Measurements from ENCODE around the gene TEC. TPM values are rescaled to one million over a fixed set of nuclear protein-coding genes. Genes with fewer than 3 reads are reported as not detected.
A peak's percentile ranks its signal among the peaks of the same experiment; 100 is the strongest.

TEC gene
- total RNA-seq, 1 experiment from 2014 or later = not detected

- in situ Hi-C loops (cut with HindIII; ENCODE audit: low sequenced_read_pairs) = no loop called here
- DNase-seq (ENCODE audit: low spot score) = no peak
These were observed 159.1 kb downstream of the TEC start for GRCh38 chr4:48110452-48110978.

DNA sequence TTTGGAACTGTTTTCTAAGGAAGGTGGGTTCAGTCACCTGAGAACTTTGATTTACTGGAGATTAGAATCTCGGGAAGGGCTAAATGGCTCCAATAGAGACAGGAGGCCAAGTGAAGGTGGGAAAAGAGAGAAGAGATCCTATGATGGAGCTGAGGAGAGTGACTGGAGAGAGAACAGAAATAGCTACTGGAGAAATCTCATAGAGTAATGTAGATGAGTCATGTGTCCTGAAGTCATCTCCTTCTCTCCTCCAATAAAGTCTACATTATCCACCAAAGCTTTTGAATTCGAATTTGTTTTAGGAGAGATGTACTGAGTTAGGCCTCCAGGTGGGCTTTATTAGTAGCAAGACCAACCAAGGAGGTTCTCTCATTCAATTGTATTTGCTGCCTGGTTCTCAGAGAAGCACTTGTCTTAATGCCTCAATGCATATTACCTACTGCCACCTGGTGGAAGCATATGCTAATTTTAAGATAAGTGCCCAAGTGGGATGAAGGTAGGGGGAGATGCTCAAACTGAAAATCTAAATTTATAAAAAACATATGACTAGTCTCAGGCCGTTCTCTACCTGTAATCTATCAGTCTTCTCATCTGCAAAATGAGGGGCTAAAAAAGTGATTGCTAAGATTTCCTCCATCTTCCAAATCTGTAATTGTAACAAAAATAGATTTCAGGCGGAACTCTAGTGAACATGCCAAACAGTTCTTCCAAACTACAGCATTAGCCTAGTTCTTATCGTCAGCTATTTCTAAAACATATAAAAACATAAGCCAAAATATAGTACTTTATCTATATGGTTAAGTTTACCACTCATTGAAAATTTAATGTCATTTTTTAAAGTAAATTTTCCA, 160.0 kb downstream of the TEC start:
- DNase-seq (ENCODE audit: low spot score) = peak; percentile 36
- in situ Hi-C loops (cut with HindIII; ENCODE audit: low sequenced_read_pairs) = no loop called here

- DNase-seq (ENCODE audit: low spot score) = no peak
- in situ Hi-C loops (cut with HindIII; ENCODE audit: low sequenced_read_pairs) = no loop called here
These were observed 161.1 kb downstream of the TEC start for GRCh38 chr4:48108309-48109073.

GRCh38 chr4:48105230-48105629, 164.4 kb downstream of the TEC start:
- DNase-seq (ENCODE audit: low spot score) = no peak
- in situ Hi-C loops (cut with HindIII; ENCODE audit: low sequenced_read_pairs) = no loop called here

DNA sequence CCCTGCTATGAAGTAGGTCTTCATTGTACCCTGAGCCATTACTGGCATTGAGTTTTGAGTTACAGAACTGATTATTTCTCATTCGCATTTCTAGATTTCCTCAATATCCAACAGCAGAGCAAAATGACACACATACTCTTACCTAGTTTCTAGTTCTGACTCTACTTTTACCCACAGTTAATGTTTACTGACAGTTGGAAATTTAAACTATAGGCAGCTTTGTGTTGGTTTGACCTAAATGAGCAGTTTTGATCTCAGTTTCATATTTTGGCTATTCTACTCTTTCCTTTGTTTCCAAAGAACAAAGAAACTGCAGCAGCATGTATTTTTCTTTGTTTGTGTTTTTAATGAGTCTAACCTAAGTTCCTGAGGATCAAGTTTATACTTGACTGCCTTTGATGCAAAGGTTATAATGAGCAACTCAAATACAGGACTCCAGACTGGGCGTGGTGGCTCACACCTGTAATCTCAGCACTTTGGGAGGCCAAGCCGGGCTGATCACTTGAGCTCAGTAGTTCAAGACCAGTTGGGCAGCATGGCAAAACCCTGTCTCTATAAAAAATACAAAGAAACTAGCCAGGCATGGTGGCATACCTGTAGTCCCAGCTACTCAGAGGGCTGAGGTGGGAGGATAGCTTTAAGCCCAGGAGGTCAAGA, 166.0 kb downstream of the TEC start:
- in situ Hi-C loops (cut with HindIII; ENCODE audit: low sequenced_read_pairs) = no loop called here
- no peak for DNase-seq (ENCODE audit: low spot score)

GRCh38 chr4:48102303-48102702, 167.3 kb downstream of the TEC start:
- no peak for DNase-seq (ENCODE audit: low spot score)
- in situ Hi-C loops (cut with HindIII; ENCODE audit: low sequenced_read_pairs) = no loop called here

DNA sequence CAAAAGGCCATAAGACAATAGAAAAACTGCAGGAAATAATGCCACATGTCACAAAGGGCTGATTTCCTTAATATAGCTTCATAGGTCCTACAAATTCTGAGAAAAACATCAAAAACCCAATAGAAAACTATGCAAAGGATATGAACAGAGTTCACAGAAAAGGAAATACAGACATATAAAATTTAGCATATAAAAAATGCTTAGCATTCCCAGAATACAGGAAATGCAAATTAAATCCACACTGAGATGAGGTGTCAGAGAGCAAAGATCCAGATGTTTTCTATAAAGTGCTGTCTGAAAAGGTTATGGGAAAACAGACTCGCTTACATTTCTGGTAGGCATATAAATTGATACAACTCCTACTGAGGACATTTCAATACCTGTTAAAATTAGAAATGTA, 169.4 kb downstream of the TEC start:
- in situ Hi-C loops (cut with HindIII; ENCODE audit: low sequenced_read_pairs) = no loop called here
- no peak for DNase-seq (ENCODE audit: low spot score)

DNA sequence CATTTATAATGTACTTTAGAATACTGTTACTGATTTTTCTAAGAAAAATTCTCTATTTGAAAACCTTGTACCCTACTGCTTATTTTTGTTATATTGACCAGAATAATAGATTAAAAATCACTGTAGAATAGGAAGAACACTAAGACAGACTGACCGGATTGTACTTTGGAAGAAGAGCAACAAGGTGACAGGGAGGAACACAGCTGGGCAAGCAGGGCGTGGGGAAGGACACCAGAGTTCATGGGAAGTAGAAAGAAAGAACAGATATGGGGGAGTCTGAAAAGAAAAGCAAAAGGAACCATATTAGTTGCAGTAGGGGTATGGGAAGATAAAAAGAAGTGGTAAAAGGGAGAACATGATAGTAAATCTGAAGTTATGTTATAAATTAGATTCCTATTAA, 174.2 kb downstream of the TEC start:
- in situ Hi-C loops (cut with HindIII; ENCODE audit: low sequenced_read_pairs) = no loop called here
- no peak for DNase-seq (ENCODE audit: low spot score)

GRCh38 chr4:48093991-48094416, 175.6 kb downstream of the TEC start:
- DNase-seq (ENCODE audit: low spot score) = no peak
- in situ Hi-C loops (cut with HindIII; ENCODE audit: low sequenced_read_pairs) = no loop called here

DNA sequence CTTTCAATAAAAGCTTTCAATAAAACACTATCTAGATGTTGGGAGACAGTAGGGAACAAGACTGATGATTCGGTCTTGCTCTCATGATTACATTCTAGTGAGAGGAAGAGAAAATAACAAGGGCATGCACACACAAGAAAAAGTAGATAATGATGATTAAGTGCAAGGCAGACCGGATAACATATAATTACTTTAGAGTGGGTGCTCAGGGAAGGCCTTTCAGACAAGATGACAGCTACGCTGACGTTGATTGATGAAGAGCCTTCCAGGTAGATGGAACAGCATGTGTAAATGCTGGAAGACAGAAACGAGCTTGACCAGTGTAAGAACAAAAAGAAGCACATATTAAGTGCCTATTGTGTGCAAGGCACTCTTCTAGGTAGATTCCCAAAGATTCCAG, 179.0 kb downstream of the TEC start:
- in situ Hi-C loops (cut with HindIII; ENCODE audit: low sequenced_read_pairs) = no loop called here
- DNase-seq (ENCODE audit: low spot score) = no peak

GRCh38 chr4:48085821-48086589, 183.6 kb downstream of the TEC start:
- in situ Hi-C loops (cut with HindIII; ENCODE audit: low sequenced_read_pairs) = no loop called here

More at GRCh38 chr4:48085821-48086589, 183.6 kb downstream of the TEC start:
- DNase-seq (ENCODE audit: low spot score) = no peak

Other genes with a start within 250 kb of the TEC start
- not detected in 2 replicates for gene TXK, start 135.6 kb downstream of the TEC start, total RNA-seq (2014; rRNA removed; shearing (Covaris generic))
- 12.9 and 25.5 TPM in 2 replicates for gene SLAIN2, start 71.7 kb upstream of the TEC start, total RNA-seq (2014; rRNA removed; shearing (Covaris generic))
- not detected in 2 replicates for gene SLC10A4, start 213.5 kb upstream of the TEC start, total RNA-seq (2014; rRNA removed; shearing (Covaris generic))
- not detected in 2 replicates for gene ZAR1, start 220.4 kb upstream of the TEC start, total RNA-seq (2014; rRNA removed; shearing (Covaris generic))